Peyer's patch (tissue), 4 donors: ENCODE measurements around the gene NAA15.

Experiments used
- CTCF ChIP-seq, 6 experiments: fragments of 450-650 bp in 4 of 6; fragments of 200-600 bp in 2 of 6; sonication (generic) in 1 of 6; IDR thresholded peaks; one replicate each; pipeline ENCODE4 v1.5.1; 2017 to 2019; ENCODE audit warnings: antibody characterized with exemption in 6 of 6, mild to moderate bottlenecking in 3 of 6, moderate library complexity in 1 of 6
- POLR2A ChIP-seq, 2 donors: fragments of 450-650 bp; IDR thresholded peaks; one replicate each; pipeline ENCODE4 v1.5.1; 2017; ENCODE audit warnings: antibody characterized with exemption in 2 of 2, mild to moderate bottlenecking in 2 of 2, moderate library complexity in 2 of 2

GRCh38 chr4:139392797-139393196 is 91.5 kb downstream of the NAA15 start:
- TF ChIP-seq CTCF (IDR thresholded peaks at IDR 0.05) (no peak), POLR2A (IDR thresholded peaks at IDR 0.05) (no peak)
